ENCODE measurements around the gene ROR2. TPM values are rescaled to one million over a fixed set of nuclear protein-coding genes. Genes with fewer than 3 reads are reported as not detected.
A peak's percentile ranks its signal among the peaks of the same experiment; 100 is the strongest.

Gene ROR2
- total and polyA plus RNA-seq, 2 experiments from 2014 or later: 8.1 to 18.8 TPM

GRCh38 chr9:91902475-91903125 is 47.4 kb downstream of the ROR2 start:
- H3K4me1 ChIP-seq (ENCODE audit: insufficient read depth): peaks cover 61% of the 10 kb centered on the region
- ATAC-seq: peak; percentile 19; the same call in 2 of the 3 replicates

GRCh38 chr9:91900797-91901177 is 49.2 kb downstream of the ROR2 start:
- Histone ChIP-seq H3K4me2 (peak overlapping the region; percentile 43; the same call in 1 of the 2 replicates), H3K9me2 (ENCODE audit: insufficient read depth) (no peaks in the 10 kb centered on the region), H3K27ac (ENCODE audit: low read depth) (no peak overlapping the region), H3F3A (replicated peaks; ENCODE audit: low read depth) (no peaks in the 10 kb centered on the region; the same call in 1 of the 2 replicates), H3K27me3 (ENCODE audit: insufficient read depth) (no peaks in the 10 kb centered on the region), H2AFZ (no peak overlapping the region), H4K20me1 (replicated peaks; ENCODE audit: insufficient read depth) (0 out of 2 replicates have a peak, but pooled peaks cover 3% of the 10 kb centered on the region), H3K79me2 (replicated peaks; ENCODE audit: insufficient read depth) (peaks cover 12% of the 10 kb centered on the region), H3K4me3 (no peak overlapping the region), H3K36me3 (ENCODE audit: insufficient read depth) (no peaks in the 10 kb centered on the region), H3K4me1 (ENCODE audit: insufficient read depth) (peaks cover 43% of the 10 kb centered on the region)
- no peak for DNase-seq (ENCODE audit: low spot score)
- peaks cover 9% of the 10 kb centered on the region for H3K27me3 Mint-ChIP-seq (ENCODE audit: insufficient read depth, low read depth, poor library complexity)
- H3K27ac Mint-ChIP-seq: no peak overlapping the region
- H3K4me1 Mint-ChIP-seq: peaks cover 51% of the 10 kb centered on the region
- H3K4me3 Mint-ChIP-seq: no peak overlapping the region
- H3K36me3 Mint-ChIP-seq (ENCODE audit: low read depth): no peaks in the 10 kb centered on the region
- no peak for ATAC-seq
- H3K9me3 Mint-ChIP-seq: no peaks in the 10 kb centered on the region; the same call in 2 of the 3 replicates
- TF ChIP-seq CTCF (conservative IDR thresholded peaks at IDR 0.05; ENCODE audit: low read depth in 2 of 2) (no peak), ZNF114 (CRISPR knock-in tag; IDR thresholded peaks at IDR 0.05) (no peak), ZNF331 (CRISPR knock-in tag; IDR thresholded peaks at IDR 0.05; ENCODE audit: low read depth) (no peak), STAT1 (IDR thresholded peaks at IDR 0.05; ENCODE audit: unreplicated experiment) (no peak), ETS1 (IDR thresholded peaks at IDR 0.05) (no peak), EZH2 (IDR thresholded peaks at IDR 0.05; ENCODE audit: low read depth, unreplicated experiment) (no peak), JUNB (IDR thresholded peaks at IDR 0.05; ENCODE audit: unreplicated experiment) (no peak), NANOG (IDR thresholded peaks at IDR 0.05; ENCODE audit: borderline replicate concordance) (no peak), ZNF462 (CRISPR knock-in tag; IDR thresholded peaks at IDR 0.05) (no peak), CREB1 (CRISPR knock-in tag; IDR thresholded peaks at IDR 0.05; ENCODE audit: low read depth) (no peak)

More at GRCh38 chr9:91902475-91903125, 47.4 kb downstream of the ROR2 start:
- no peak overlapping the region for H3K4me3 Mint-ChIP-seq
- DNase-seq (ENCODE audit: low spot score): no peak
- TF ChIP-seq ZNF331 (CRISPR knock-in tag; IDR thresholded peaks at IDR 0.05; ENCODE audit: low read depth): no peak
- Histone ChIP-seq H3K27me3 (ENCODE audit: insufficient read depth) (0 out of 2 replicates have a peak, but pooled peaks cover 3% of the 10 kb centered on the region), H3K4me3 (no peak overlapping the region), H4K20me1 (replicated peaks; ENCODE audit: insufficient read depth) (0 out of 2 replicates have a peak, but pooled peaks cover 3% of the 10 kb centered on the region), H3K9me2 (ENCODE audit: insufficient read depth) (no peaks in the 10 kb centered on the region), H3K27ac (ENCODE audit: low read depth) (peak overlapping the region; percentile 45; the same call in 1 of the 2 replicates), H3F3A (replicated peaks; ENCODE audit: low read depth) (no peaks in the 10 kb centered on the region; the same call in 1 of the 2 replicates), H3K79me2 (replicated peaks; ENCODE audit: insufficient read depth) (0 out of 2 replicates have a peak, but pooled peaks cover 6% of the 10 kb centered on the region), H3K36me3 (ENCODE audit: insufficient read depth) (no peaks in the 10 kb centered on the region), H2AFZ (no peak overlapping the region), H3K4me2 (peak overlapping the region; percentile 60; the same call in 1 of the 2 replicates)
- H3K4me1 Mint-ChIP-seq: peaks cover 55% of the 10 kb centered on the region
- H3K27ac Mint-ChIP-seq: peak overlapping the region; percentile 63; the same call in 1 of the 2 replicates
- H3K9me3 Mint-ChIP-seq: no peaks in the 10 kb centered on the region
- peaks cover 4% of the 10 kb centered on the region for H3K27me3 Mint-ChIP-seq (ENCODE audit: insufficient read depth, low read depth, poor library complexity)
- no peaks in the 10 kb centered on the region for H3K36me3 Mint-ChIP-seq (ENCODE audit: low read depth)

All from GM23338 (cell line).